ENCODE results near the gene TSPEAR.

- TF ChIP-seq CTCF (IDR thresholded peaks at IDR 0.05; ENCODE audit: low read depth, low read length, poor library complexity, severe bottlenecking) (no peak), EZH2phosphoT487 (IDR thresholded peaks at IDR 0.05; ENCODE audit: borderline replicate concordance, low read length) (no peak)
Measured at GRCh38 chr21:44585892-44586291, 125.5 kb downstream of the TSPEAR start.

Measured in DOHH2 (cell line).